Left colon (tissue), 2 donors: ENCODE measurements around the gene IP6K3. TPM values are rescaled to one million over a fixed set of nuclear protein-coding genes. Genes with fewer than 3 reads are reported as not detected.

Experiments
- ATAC-seq: fragments of 200-7000 bp; cut with Tn5 transposase; one replicate; pipeline ENCODE4 v1.9.1; 2020; ENCODE audit warnings: mild to moderate bottlenecking, moderate library complexity
- DNase-seq, 2 donors: peaks; one replicate each; pipeline ENCODE4 v3.0.0-alpha.2; 2020
- intact Hi-C, 2 donors: fragments of 100-400 bp; cut with DNase I in 1 of 2; cut with micrococcal nuclease in 1 of 2; formaldehyde crosslinking; loops; one replicate each; pipeline versions ENCODE4 v1.11.2 to v1.14.0; 2022; cut with DNase I, micrococcal nuclease
- total RNA-seq, 2 donors: library from RNA; stranded (reverse); fragmentation: NEBNext Ultra II Directional; extraction: Animal tissue kit (Norgen Biotek cat#: 25700); gene quantifications; one replicate each; pipeline ENCODE4 v1.2.1, GENCODE V29; 2021
- donor health status: DM: no; HTN: no; CAD: no.
- donor health status: DM: yes; HTN: yes; CAD: no.

IP6K3 gene
- total RNA-seq, 2 donors from 2014 or later: 0.45 to 2.4 TPM

- peak; percentile 84 for ATAC-seq
- peak; percentile 71 to 86 for DNase-seq
- intact Hi-C loops: loop anchor here in 1 of 2 donors (10.0 kb wide), 1 partner anchor 116 kb away; the partner anchor contains the start of gene BAK1
These were observed 46.2 kb downstream of the IP6K3 start for GRCh38 chr6:33700391-33701050.

GRCh38 chr6:33699739-33700138 lies 47.0 kb downstream of the IP6K3 start:
- intact Hi-C loops: loop anchor here in 1 of 2 donors (10.0 kb wide), 1 partner anchor 115 kb away; the partner anchor contains the start of gene BAK1
- ATAC-seq: no peak
- DNase-seq: no peak

- intact Hi-C loops: no loop called here
- ATAC-seq: no peak
- no peak for DNase-seq
These were observed 47.6 kb downstream of the IP6K3 start for GRCh38 chr6:33699131-33699530.

GRCh38 chr6:33698494-33698893 lies 48.2 kb downstream of the IP6K3 start:
- DNase-seq (no peak), ATAC-seq (no peak)
- intact Hi-C loops: no loop called here

GRCh38 chr6:33697845-33698244 lies 48.9 kb downstream of the IP6K3 start:
- intact Hi-C loops: no loop called here
- ATAC-seq (no peak), DNase-seq (no peak)

GRCh38 chr6:33696548-33697518 lies 49.9 kb downstream of the IP6K3 start:
- intact Hi-C loops: no loop called here
- peak; percentile 6 for ATAC-seq

GRCh38 chr6:33696076-33696475 lies 50.6 kb downstream of the IP6K3 start:
- intact Hi-C loops: no loop called here
- DNase-seq: no peak
- ATAC-seq: no peak

More at GRCh38 chr6:33696548-33697518, 49.9 kb downstream of the IP6K3 start:
- DNase-seq: peak in 1 of 2 donors; percentile 22

- DNase-seq (no peak), ATAC-seq (no peak)
- intact Hi-C loops: no loop called here
These were observed 51.2 kb downstream of the IP6K3 start for GRCh38 chr6:33695451-33695887.

- DNase-seq (no peak), ATAC-seq (no peak)
- intact Hi-C loops: no loop called here
These were observed 51.7 kb downstream of the IP6K3 start for GRCh38 chr6:33694977-33695376.

- peak in 1 of 2 donors; percentile 19 for DNase-seq
- intact Hi-C loops: no loop called here
- ATAC-seq: no peak
These were observed 52.2 kb downstream of the IP6K3 start for GRCh38 chr6:33694401-33694931.

- no peak for ATAC-seq
- no peak for DNase-seq
- intact Hi-C loops: no loop called here
These were observed 53.3 kb downstream of the IP6K3 start for GRCh38 chr6:33693186-33694105.

GRCh38 chr6:33692760-33693158 lies 53.9 kb downstream of the IP6K3 start:
- ATAC-seq (no peak), DNase-seq (peak; percentile 55 to 62)
- intact Hi-C loops: no loop called here

GRCh38 chr6:33692078-33692759 lies 54.5 kb downstream of the IP6K3 start:
- no peak for ATAC-seq
- intact Hi-C loops: no loop called here
- DNase-seq: no peak

GRCh38 chr6:33691456-33692077 lies 55.1 kb downstream of the IP6K3 start:
- ATAC-seq: no peak
- intact Hi-C loops: no loop called here
- DNase-seq: no peak

GRCh38 chr6:33690766-33691165 lies 55.9 kb downstream of the IP6K3 start:
- intact Hi-C loops: no loop called here
- ATAC-seq (no peak), DNase-seq (no peak)

GRCh38 chr6:33689879-33690278 lies 56.8 kb downstream of the IP6K3 start:
- DNase-seq: no peak
- intact Hi-C loops: no loop called here
- no peak for ATAC-seq

GRCh38 chr6:33689148-33689494 lies 57.6 kb downstream of the IP6K3 start:
- ATAC-seq: no peak
- intact Hi-C loops: no loop called here

More at GRCh38 chr6:33689148-33689494, 57.6 kb downstream of the IP6K3 start:
- no peak for DNase-seq
